Lung (tissue), 12 donors: ENCODE data around the gene CFAP54. TPM values are rescaled to one million over a fixed set of nuclear protein-coding genes. Genes with fewer than 3 reads are reported as not detected.

Source experiments
- ATAC-seq: fragments of 200-7000 bp; cut with Tn5 transposase; one replicate; pipeline ENCODE4 v1.9.1; 2020; ENCODE audit warnings: moderate number of reproducible peaks; ENCODE audit not compliant: insufficient read depth, low FRiP score
- DNase-seq, 3 donors: peaks; one replicate each; pipeline ENCODE4 v3.0.0-alpha.2; 2013 to 2017
- H3K27ac ChIP-seq, 2 donors: one replicate each; pipeline ENCODE4 v1.5.1; 2013; ENCODE audit warnings: mild to moderate bottlenecking in 2 of 2, moderate library complexity in 2 of 2, control low read depth in 1 of 2, inconsistent platforms in 1 of 2, low read depth in 1 of 2, low read length in 1 of 2
- H3K27me3 ChIP-seq, 3 donors: one replicate each; pipeline ENCODE4 v1.5.1; 2013; ENCODE audit warnings: low read length in 2 of 3; ENCODE audit not compliant: control insufficient read depth in 3 of 3, insufficient read depth in 3 of 3
- H3K36me3 ChIP-seq, 4 donors: one replicate each; pipeline ENCODE4 v1.5.1; 2013; ENCODE audit warnings: low read length in 4 of 4, mild to moderate bottlenecking in 1 of 4, moderate library complexity in 1 of 4; ENCODE audit not compliant: control insufficient read depth in 4 of 4, insufficient read depth in 4 of 4
- H3K4me1 ChIP-seq, 5 donors: one replicate each; pipeline ENCODE4 v1.5.1; 2013; ENCODE audit warnings: low read length in 5 of 5, mild to moderate bottlenecking in 2 of 5, moderate library complexity in 1 of 5; ENCODE audit not compliant: control insufficient read depth in 5 of 5, insufficient read depth in 5 of 5
- H3K4me3 ChIP-seq: one replicate; pipeline ENCODE4 v1.5.1; 2013; ENCODE audit warnings: mild to moderate bottlenecking, control low read depth, moderate library complexity
- H3K9ac ChIP-seq, 2 donors: one replicate each; pipeline ENCODE4 v1.5.1; 2013; ENCODE audit warnings: low read length in 2 of 2, control low read depth in 1 of 2; ENCODE audit not compliant: insufficient read depth in 1 of 2
- H3K9me3 ChIP-seq, 4 donors: one replicate each; pipeline ENCODE4 v1.5.1; 2013; ENCODE audit warnings: low read length in 3 of 4, mild to moderate bottlenecking in 1 of 4, moderate library complexity in 1 of 4; ENCODE audit not compliant: control insufficient read depth in 4 of 4, insufficient read depth in 3 of 4
- CTCF ChIP-seq: IDR thresholded peaks from 2 replicates; pipeline ENCODE4 v1.5.1; 2012; ENCODE audit warnings: mild to moderate bottlenecking; ENCODE audit errors: control extremely low read depth, extremely low read depth
- WGBS, 2 donors: extraction: QIAGEN DNeasy Blood & Tissue Kit; methylation state at CpG; one replicate each; pipeline ENCODE4 v1.1.7; 2013; 5-methylcytosine and 5-hydroxymethylcytosine counted together
- polyA plus RNA-seq, 2 donors: library from polyadenylated mRNA; stranded (reverse); fragments of 200-250 nt; gene quantifications; one replicate each; pipeline ENCODE4 v1.2.1, GENCODE V29; 2013
- total RNA-seq, 2 donors: library from RNA; depleted of rRNA in 1 of 2; stranded (reverse); fragments of >200 nt in 1 of 2; gene quantifications; one replicate each; pipeline ENCODE4 v1.2.1, GENCODE V29; 2014 to 2021
- donor health status: control.
- donor health status: control.
- donor health status: Bipolar disorder and iron deficiency.
- donor health status: healthy.
- donor health status: DM: yes; HTN: yes; CAD: no.

Gene CFAP54
- total and polyA plus RNA-seq, 4 donors, result 0.80 to 35.4 (median 8.2) TPM

DNA sequence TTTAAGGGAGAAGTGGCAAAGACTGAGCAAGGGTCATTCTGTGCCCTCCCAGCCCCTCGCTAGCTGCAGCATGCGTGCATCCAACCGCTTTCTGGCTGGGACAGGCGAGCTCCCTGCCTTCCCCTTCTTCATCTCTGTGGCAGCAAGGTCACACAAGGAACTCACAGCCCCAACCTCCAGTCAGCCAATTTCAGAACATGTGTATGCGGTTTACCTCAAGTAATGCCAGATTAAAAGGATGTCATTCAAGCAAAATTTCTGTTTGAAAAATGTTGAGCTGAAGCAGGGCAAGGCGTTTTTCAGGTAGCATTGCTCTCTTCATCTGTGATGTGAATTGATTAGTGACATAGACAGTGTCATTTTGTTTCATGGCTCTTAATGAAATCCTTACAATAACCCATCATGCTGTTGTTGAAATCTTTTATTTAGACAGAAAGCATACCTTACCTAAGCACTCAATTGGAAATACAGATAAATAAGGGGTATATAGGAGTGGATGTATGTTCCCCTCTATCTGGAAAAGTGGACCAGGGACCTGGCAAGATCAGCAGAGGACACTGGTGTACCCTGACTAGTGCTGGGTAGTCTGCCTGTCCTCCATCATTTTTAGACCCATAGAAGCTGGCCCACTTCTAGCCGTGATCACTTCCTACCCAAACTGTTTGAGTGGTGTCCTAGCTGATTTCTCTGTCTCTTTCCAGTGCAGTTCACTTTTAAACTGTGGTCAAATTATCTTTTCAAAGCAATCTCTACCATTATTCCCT lies 334.9 kb downstream of the CFAP54 start:
- DNase-seq (no peak), ATAC-seq (no peak)
- 91 to 94% methylated on average over 7 of the region's 7 CpGs for WGBS, 2 donors
- Histone ChIP-seq H3K27ac (no peak overlapping the region), H3K9me3 (no peaks in the 10 kb centered on the region), H3K9ac (no peak overlapping the region), H3K4me3 (no peak overlapping the region), H3K36me3 (no peaks in the 10 kb centered on the region), H3K4me1 (no peaks in the 10 kb centered on the region), H3K27me3 (no peaks in the 10 kb centered on the region)
- no peak for TF ChIP-seq CTCF

GRCh38 chr12:96824838-96825236 lies 335.5 kb downstream of the CFAP54 start:
- Histone ChIP-seq H3K9ac (no peak overlapping the region), H3K27ac (no peak overlapping the region), H3K4me3 (no peak overlapping the region), H3K9me3 (no peaks in the 10 kb centered on the region), H3K36me3 (no peaks in the 10 kb centered on the region), H3K4me1 (no peaks in the 10 kb centered on the region), H3K27me3 (no peaks in the 10 kb centered on the region)
- no peak for TF ChIP-seq CTCF
- ATAC-seq (no peak), DNase-seq (no peak)
- 97 to 100% methylated on average over 2 of the region's 2 CpGs for WGBS, 2 donors

DNA sequence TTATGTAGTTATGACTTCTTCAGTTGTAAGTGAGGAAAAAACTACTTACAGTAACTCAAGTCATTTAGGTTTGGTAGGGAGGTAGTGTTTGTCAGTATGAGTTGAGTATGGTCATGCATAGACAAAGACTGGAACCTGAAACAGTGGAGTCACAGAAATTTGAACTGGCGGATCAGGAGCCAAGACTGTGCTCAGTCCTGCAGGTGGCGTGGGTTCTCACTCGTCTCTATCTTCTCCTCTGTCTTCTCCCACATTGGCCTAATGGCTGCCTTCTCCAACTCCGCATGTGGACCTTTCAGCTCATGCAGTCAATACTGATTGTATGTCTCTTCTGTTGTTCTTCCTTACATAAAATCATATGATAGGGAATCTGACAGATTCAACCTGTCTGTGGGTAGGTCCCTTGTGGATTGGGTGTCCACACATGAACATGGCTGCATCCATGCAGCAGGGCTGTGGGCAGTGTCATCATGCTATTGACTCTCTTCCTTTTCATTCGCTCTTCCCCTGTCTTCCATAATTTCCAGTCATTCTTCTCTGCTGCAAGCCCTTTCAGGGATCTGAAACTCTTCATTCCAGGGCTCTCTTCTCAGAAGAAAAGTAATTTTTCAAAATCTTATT lies 338.9 kb downstream of the CFAP54 start:
- no peak for DNase-seq
- WGBS, 2 donors, result 93 to 95% methylated on average over 5 of the region's 5 CpGs
- ATAC-seq, result no peak
- Histone ChIP-seq H3K9ac (no peak overlapping the region), H3K4me1 (no peaks in the 10 kb centered on the region), H3K9me3 (no peaks in the 10 kb centered on the region), H3K27ac (no peak overlapping the region), H3K27me3 (no peaks in the 10 kb centered on the region), H3K4me3 (no peak overlapping the region), H3K36me3 (no peaks in the 10 kb centered on the region)
- no peak for TF ChIP-seq CTCF
